ENCODE results near the gene POLR1E. TPM values are rescaled to one million over a fixed set of nuclear protein-coding genes. Genes with fewer than 3 reads are reported as not detected.
A peak's percentile ranks its signal among the peaks of the same experiment; 100 is the strongest.

The POLR1E gene, protein sequence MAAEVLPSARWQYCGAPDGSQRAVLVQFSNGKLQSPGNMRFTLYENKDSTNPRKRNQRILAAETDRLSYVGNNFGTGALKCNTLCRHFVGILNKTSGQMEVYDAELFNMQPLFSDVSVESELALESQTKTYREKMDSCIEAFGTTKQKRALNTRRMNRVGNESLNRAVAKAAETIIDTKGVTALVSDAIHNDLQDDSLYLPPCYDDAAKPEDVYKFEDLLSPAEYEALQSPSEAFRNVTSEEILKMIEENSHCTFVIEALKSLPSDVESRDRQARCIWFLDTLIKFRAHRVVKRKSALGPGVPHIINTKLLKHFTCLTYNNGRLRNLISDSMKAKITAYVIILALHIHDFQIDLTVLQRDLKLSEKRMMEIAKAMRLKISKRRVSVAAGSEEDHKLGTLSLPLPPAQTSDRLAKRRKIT
- 23.2 and 44.1 TPM in 2 replicates for total RNA-seq

DNA sequence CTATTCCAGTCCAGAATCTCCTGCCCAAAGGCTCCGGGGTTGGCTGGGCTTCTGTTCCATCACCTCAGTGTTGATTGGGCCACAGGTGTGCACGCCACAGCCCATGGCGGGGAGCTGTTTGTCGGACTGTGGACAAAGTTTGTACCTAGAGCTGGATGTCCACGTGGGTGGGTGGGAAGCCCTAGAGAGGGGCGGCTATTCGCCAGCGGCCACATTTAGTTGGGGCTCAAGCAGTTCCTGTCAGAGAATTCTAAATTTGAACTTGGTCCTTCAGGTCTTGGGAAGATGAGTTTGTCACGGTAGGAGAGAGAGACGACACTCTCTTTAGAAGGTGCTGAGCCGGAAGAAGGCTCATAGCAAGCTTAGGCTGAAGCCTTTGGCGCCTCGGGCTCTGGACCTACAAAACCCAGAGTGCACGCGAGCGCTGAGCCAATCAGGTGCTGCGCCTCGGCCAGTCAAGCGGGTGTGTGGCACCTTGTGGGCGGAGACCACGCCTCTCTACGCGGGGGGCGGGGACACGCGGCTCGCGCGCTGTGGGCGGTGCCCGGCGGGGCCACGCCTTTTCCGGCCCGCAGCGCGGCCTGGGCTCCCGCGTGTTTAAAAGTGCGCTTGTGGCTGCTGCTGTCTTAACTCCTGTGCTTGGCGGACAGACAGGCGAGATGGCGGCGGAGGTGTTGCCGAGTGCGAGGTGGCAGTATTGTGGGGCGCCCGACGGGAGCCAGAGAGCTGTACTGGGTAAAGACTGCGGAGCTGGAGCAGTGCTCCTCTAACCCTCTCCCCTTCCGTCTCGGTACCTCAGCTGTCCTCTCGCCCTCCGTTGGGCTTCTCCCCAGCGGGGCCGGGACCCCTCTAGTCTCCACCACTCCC lies at the start of gene POLR1E:
Gene POLR1E (plus strand): TSS at position 560 of the 867 bp plus-strand sequence. CDS start 100 bp downstream, at position 660.
- TF ChIP-seq, protein P1, sequence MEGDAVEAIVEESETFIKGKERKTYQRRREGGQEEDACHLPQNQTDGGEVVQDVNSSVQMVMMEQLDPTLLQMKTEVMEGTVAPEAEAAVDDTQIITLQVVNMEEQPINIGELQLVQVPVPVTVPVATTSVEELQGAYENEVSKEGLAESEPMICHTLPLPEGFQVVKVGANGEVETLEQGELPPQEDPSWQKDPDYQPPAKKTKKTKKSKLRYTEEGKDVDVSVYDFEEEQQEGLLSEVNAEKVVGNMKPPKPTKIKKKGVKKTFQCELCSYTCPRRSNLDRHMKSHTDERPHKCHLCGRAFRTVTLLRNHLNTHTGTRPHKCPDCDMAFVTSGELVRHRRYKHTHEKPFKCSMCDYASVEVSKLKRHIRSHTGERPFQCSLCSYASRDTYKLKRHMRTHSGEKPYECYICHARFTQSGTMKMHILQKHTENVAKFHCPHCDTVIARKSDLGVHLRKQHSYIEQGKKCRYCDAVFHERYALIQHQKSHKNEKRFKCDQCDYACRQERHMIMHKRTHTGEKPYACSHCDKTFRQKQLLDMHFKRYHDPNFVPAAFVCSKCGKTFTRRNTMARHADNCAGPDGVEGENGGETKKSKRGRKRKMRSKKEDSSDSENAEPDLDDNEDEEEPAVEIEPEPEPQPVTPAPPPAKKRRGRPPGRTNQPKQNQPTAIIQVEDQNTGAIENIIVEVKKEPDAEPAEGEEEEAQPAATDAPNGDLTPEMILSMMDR (conservative IDR thresholded peaks at IDR 0.05; ENCODE audit: low read depth, low read length), result no peak
- peak within 1 kb of the TSS; percentile 91 for H3K4me3 ChIP-seq (ENCODE audit: low read depth, low read length)
- peak; percentile 43 for DNase-seq (ENCODE audit: low read depth)

DNA sequence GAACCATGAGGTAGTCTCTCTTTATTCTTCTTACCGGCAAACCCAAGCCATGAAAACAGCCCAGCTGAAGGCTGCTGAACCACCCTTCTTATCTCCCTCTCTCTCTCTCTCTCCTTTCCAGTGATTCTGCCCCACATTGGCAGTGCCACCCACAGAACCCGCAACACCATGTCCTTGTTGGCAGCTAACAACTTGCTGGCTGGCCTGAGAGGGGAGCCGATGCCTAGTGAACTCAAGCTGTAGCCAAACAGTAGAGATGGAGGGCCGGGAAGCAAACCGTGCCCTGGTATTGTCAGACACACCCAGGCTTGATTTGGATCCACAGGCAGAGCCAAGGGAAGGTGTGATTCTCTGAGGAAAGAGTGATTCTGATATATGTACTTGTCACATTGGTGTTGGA lies 49.2 kb upstream of the POLR1E start:
- TF ChIP-seq, protein P1 (conservative IDR thresholded peaks at IDR 0.05; ENCODE audit: low read depth, low read length), result no peak
- no peak overlapping the region for H3K4me3 ChIP-seq (ENCODE audit: low read depth, low read length)
- DNase-seq (ENCODE audit: low read depth), result no peak

DNA sequence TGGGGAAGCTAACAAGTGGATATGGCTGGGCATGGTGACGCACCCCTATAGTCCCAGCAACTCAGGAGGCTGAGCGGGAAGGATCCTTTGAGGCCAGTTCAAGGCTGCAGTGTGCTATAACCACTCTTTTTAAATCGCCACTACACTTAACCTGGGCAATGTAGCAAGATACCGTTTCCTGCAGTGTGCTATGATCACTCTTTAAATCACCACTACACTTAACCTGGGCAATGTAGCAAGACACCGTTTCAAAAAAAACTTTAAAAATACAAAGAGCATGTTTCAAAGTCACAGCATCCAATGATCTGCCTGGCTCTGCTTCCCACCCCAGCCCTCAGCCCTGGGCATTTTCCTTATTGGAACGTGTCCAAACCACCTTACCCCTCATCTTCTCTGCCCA lies 48.7 kb upstream of the POLR1E start:
- no peak overlapping the region for H3K4me3 ChIP-seq (ENCODE audit: low read depth, low read length)
- TF ChIP-seq, protein P1 (conservative IDR thresholded peaks at IDR 0.05; ENCODE audit: low read depth, low read length), result no peak
- DNase-seq (ENCODE audit: low read depth), result no peak

DNA sequence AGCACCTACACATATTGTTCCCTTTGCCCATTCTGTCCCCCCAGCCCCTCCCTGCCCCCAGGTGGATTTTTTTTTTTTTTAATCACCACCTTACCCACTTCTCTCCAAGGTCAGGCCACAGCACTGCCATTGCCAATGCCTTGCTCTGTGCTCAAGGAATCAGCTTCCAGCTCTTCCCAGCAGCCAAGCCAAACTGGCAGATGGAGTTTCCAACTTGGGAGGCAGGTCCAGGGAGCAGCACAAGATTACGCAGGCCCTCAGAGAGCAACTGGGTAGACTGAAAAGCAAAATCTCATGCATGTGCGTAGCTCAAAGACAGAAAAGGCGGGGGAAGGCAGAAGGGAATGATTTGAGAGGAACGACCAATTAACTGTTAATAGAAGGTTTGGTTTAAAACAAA lies 48.1 kb upstream of the POLR1E start:
- TF ChIP-seq, protein P1 (conservative IDR thresholded peaks at IDR 0.05; ENCODE audit: low read depth, low read length), result no peak
- H3K4me3 ChIP-seq (ENCODE audit: low read depth, low read length), result no peak overlapping the region
- DNase-seq (ENCODE audit: low read depth), result no peak

DNA sequence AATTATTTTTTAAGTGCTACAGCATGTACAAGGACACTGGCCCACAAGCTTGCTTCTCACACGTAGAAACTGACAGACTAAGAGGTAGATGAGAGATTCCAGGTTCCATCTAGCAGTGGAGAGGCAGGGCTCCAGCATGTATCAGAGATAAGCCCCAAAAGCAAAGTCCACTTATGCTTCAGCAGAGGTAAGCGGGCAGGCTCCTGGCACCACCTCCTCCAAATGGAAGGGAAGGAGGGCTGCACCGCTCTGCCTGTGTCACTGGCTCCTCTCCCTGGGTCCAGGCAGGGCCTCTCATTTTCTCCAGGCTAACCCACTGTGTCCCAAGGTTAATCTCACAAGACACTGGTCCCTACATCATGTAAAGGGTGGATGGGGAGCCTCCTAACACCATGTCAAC lies 47.4 kb upstream of the POLR1E start:
- no peak for DNase-seq (ENCODE audit: low read depth)
- H3K4me3 ChIP-seq (ENCODE audit: low read depth, low read length), result no peak overlapping the region
- TF ChIP-seq, protein P1 (conservative IDR thresholded peaks at IDR 0.05; ENCODE audit: low read depth, low read length), result no peak

DNA sequence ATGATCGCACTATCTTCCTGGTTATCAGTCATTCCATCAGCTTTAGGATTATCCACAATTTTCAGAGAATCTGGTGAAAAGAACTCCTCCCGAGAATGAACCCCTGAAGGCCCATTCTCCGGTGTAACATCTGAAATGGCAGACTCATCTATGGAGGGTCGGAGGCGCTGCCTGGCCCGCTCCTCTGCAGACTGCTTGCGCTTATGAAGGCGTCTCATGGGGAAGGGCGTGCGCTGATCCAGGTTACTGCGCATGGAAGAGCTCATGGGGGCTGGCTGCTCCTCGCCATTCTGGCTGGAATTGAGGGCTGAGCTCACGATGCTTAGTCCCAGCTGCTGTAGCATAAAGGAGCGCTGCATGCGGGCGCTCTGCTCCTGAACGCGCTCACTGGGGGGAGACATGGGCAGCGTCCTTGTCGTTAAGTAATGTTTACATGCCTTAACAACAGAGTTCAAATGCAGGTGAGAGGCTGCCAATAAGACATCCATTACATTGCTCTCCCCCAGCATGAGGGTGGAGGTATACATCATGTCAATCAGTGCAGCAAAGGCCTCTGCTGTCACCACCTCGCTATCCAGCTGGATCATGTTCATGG lies 43.9 kb upstream of the POLR1E start:
- TF ChIP-seq, protein P1 (conservative IDR thresholded peaks at IDR 0.05; ENCODE audit: low read depth, low read length), result no peak
- no peak for DNase-seq (ENCODE audit: low read depth)
- H3K4me3 ChIP-seq (ENCODE audit: low read depth, low read length), result no peak overlapping the region

Measured in epithelial cell of proximal tubule (primary cell).